Uterus (tissue), 2 donors: ENCODE results near the gene PRKG1.

ENCODE experiments used
- CTCF ChIP-seq, 4 experiments: fragments of 200-600 bp in 2 of 4; fragments of 450-650 bp in 2 of 4; sonication (generic) in 2 of 4; IDR thresholded peaks; one replicate each; pipeline ENCODE4 v1.5.1; 2016 to 2019; ENCODE audit warnings: antibody characterized with exemption in 4 of 4, mild to moderate bottlenecking in 2 of 4, moderate library complexity in 1 of 4
- POLR2A ChIP-seq, 2 donors: fragments of 450-650 bp; IDR thresholded peaks; one replicate each; pipeline ENCODE4 v1.6.1; 2016; ENCODE audit warnings: antibody characterized with exemption in 2 of 2, mild to moderate bottlenecking in 1 of 2, moderate library complexity in 1 of 2

GRCh38 chr10:51217505-51217904 lies 143.2 kb downstream of the PRKG1 start:
- TF ChIP-seq CTCF (IDR thresholded peaks at IDR 0.05) (no peak), POLR2A (IDR thresholded peaks at IDR 0.05) (no peak)
